Kidney (tissue), 14 donors: ENCODE results near the gene PACC1. TPM values are rescaled to one million over a fixed set of nuclear protein-coding genes. Genes with fewer than 3 reads are reported as not detected.

Experiments used
- DNase-seq, 5 donors: peaks; one replicate each; pipeline ENCODE4 v3.0.0-alpha.2; 2013 to 2020
- FAIRE-seq: peaks from 2 replicates; lab custom pipeline; 2012; peaks lifted over from hg19 to GRCh38; lab: Jason Lieb, UNC
- H3K27ac ChIP-seq, 2 donors: one replicate each; pipeline ENCODE4 v1.7.0; 2013; ENCODE audit warnings: low read depth in 2 of 2, low read length in 2 of 2, inconsistent platforms in 1 of 2
- H3K27me3 ChIP-seq: one replicate; pipeline ENCODE4 v1.7.1; 2013; ENCODE audit warnings: low read length, inconsistent platforms; ENCODE audit not compliant: control insufficient read depth, insufficient read depth
- H3K36me3 ChIP-seq, 3 donors: one replicate each; pipeline versions ENCODE4 v1.7.0 to v1.7.1; 2013; ENCODE audit warnings: low read length in 3 of 3, control low read depth in 1 of 3, inconsistent platforms in 1 of 3; ENCODE audit not compliant: insufficient read depth in 3 of 3, control insufficient read depth in 2 of 3
- H3K4me1 ChIP-seq, 3 donors: one replicate each; pipeline versions ENCODE4 v1.7.0 to v1.7.1; 2013; ENCODE audit warnings: low read length in 3 of 3, inconsistent platforms in 1 of 3, low read depth in 1 of 3; ENCODE audit not compliant: control insufficient read depth in 2 of 3, insufficient read depth in 2 of 3
- H3K4me3 ChIP-seq, 3 donors: one replicate each; pipeline versions ENCODE4 v1.7.0 to v1.8.1; 2013; ENCODE audit warnings: low read length in 3 of 3, control low read depth in 1 of 3, inconsistent platforms in 1 of 3
- H3K9ac ChIP-seq, 3 donors: one replicate each; pipeline versions ENCODE4 v1.7.0 to v1.7.1; 2013; ENCODE audit warnings: low read length in 3 of 3, control low read depth in 1 of 3, inconsistent platforms in 1 of 3
- H3K9me3 ChIP-seq, 3 donors: one replicate each; pipeline versions ENCODE4 v1.7.0 to v1.7.1; 2013; ENCODE audit warnings: low read length in 3 of 3, control low read depth in 1 of 3, inconsistent platforms in 1 of 3; ENCODE audit not compliant: control insufficient read depth in 2 of 3, insufficient read depth in 1 of 3
- CTCF ChIP-seq: IDR thresholded peaks from 3 replicates; pipeline ENCODE4 v1.5.1; 2012; ENCODE audit warnings: mild to moderate bottlenecking, moderate library complexity, borderline replicate concordance; ENCODE audit not compliant: insufficient read depth; ENCODE audit errors: extremely low read depth
- intact Hi-C: fragments of 100-400 bp; cut with DNase I; formaldehyde crosslinking; loops from one replicate; pipeline ENCODE4 v1.11.1; 2022
- polyA plus RNA-seq: library from polyadenylated mRNA; stranded (reverse); fragments of 350-450 nt; fragmentation: Illumina TruSeq; extraction: RNeasy Lipid Tissue Mini Kit (QIAGEN cat#74804); gene quantifications from one replicate; pipeline ENCODE4 v1.2.3, GENCODE V29; 2014; ENCODE audit warnings: low read depth, low replicate concordance; ENCODE audit not compliant: insufficient read depth
- total RNA-seq: library from RNA; stranded (reverse); fragmentation: NEBNext Ultra II Directional; extraction: Animal tissue kit (Norgen Biotek cat#: 25700); gene quantifications from one replicate; pipeline ENCODE4 v1.2.1, GENCODE V29; 2021
- donor health status: control.
- donor health status: control.
- donor health status: control.
- donor health status: control.
- donor health status: control.
- donor health status: DM: yes; HTN: yes; CAD: no.
- donor health status: Normal renal cell carcinoma (clear cell type).

PACC1 gene
- total and polyA plus RNA-seq, 2 donors from 2014 or later = 8.7 to 13.7 TPM

GRCh38 chr1:212412374-212412773 lies 2.3 kb downstream of the PACC1 start:
- Histone ChIP-seq H3K4me1 (peaks cover 0 to 18% (median 17%) of the 10 kb centered on the region in 3 donors), H3K27me3 (no peaks in the 10 kb centered on the region), H3K9ac (no peak overlapping the region), H3K27ac (no peak overlapping the region), H3K36me3 (peaks cover 2 to 7% (median 4%) of the 10 kb centered on the region in 3 donors), H3K4me3 (no peak overlapping the region), H3K9me3 (no peaks in the 10 kb centered on the region)
- no peak for DNase-seq
- FAIRE-seq = no peak
- intact Hi-C loops = no loop called here
- no peak for TF ChIP-seq CTCF

GRCh38 chr1:212410231-212410820 lies 4.4 kb downstream of the PACC1 start:
- H3K9me3 ChIP-seq = no peaks in the 10 kb centered on the region
- H3K27me3 ChIP-seq = no peaks in the 10 kb centered on the region
- peaks cover 4 to 7% (median 4%) of the 10 kb centered on the region in 3 donors for H3K36me3 ChIP-seq
- FAIRE-seq (no peak), DNase-seq (no peak)
- TF ChIP-seq CTCF = no peak
- H3K4me3 ChIP-seq = no peak overlapping the region
- peaks cover 0 to 18% (median 17%) of the 10 kb centered on the region in 3 donors for H3K4me1 ChIP-seq
- intact Hi-C loops = no loop called here
- no peak overlapping the region for H3K9ac ChIP-seq
- peak overlapping the region; percentile 68 to 71 for H3K27ac ChIP-seq

- no peak for FAIRE-seq
- no peak overlapping the region for H3K9ac ChIP-seq
- H3K36me3 ChIP-seq = peaks cover 0 to 4% (median 2%) of the 10 kb centered on the region in 3 donors
- no peak for TF ChIP-seq CTCF
- intact Hi-C loops = no loop called here
- H3K27ac ChIP-seq = no peak overlapping the region
- H3K4me3 ChIP-seq = no peak overlapping the region
- no peaks in the 10 kb centered on the region for H3K9me3 ChIP-seq
- no peaks in the 10 kb centered on the region for H3K4me1 ChIP-seq
- no peak for DNase-seq
- no peaks in the 10 kb centered on the region for H3K27me3 ChIP-seq
These were observed 11.9 kb downstream of the PACC1 start for GRCh38 chr1:212402666-212403321.
